HepG2 (cell line): ENCODE data around the gene UTS2R. TPM values are rescaled to one million over a fixed set of nuclear protein-coding genes. Genes with fewer than 3 reads are reported as not detected.

Experiments
- ATAC-seq: fragments of 200-7000 bp; cut with Tn5 transposase; 3 replicates; pipeline ENCODE4 v1.9.1; 2020; ENCODE audit warnings: mild to moderate bottlenecking, moderate library complexity
- BruUV-seq: library from RNA; stranded (reverse); fragments of 400-500 nt; replicated peaks from 2 replicates; lab custom pipeline; 2021; lab: Mats Ljungman, UMichigan
- CTCF ChIA-PET: fragments of 300-600 bp; formaldehyde crosslinking; extraction: SDS; loops from one replicate; lab custom pipeline; 2021; ENCODE audit warnings: low total read pairs, inconsistent platforms, low intra/inter-chr PET ratio; lab: Yijun Ruan, JAX
- POLR2A ChIA-PET: fragments of 350-600 bp; sonication (Branson Sonifier 250); formaldehyde crosslinking; loops from one replicate; lab custom pipeline; 2020; ENCODE audit warnings: antibody characterized with exemption, inconsistent platforms; lab: Yijun Ruan, JAX
- DNase-seq: peaks from one replicate; pipeline ENCODE4 v3.0.0-alpha.2; 2015; ENCODE audit warnings: low spot score
- FAIRE-seq: peaks from 3 replicates; lab custom pipeline; 2011; peaks lifted over from hg19 to GRCh38; lab: Jason Lieb, UNC
- H2AFZ ChIP-seq: one replicate; pipeline ENCODE4 v1.6.1; 2011; ENCODE audit warnings: low read length, inconsistent platforms
- H3K27ac ChIP-seq: fragments of 300-600 bp; 3 replicates; pipeline ENCODE4 v1.8.0; 2011; ENCODE audit warnings: mixed run types, mild to moderate bottlenecking, mixed read lengths, low read length, inconsistent platforms; ENCODE audit not compliant: insufficient read depth; ENCODE audit errors: extremely low read length
- H3K27me3 ChIP-seq, 2 experiments: fragments of 200-600 bp in 1 of 2; 2 replicates in 1 of 2; 3 replicates in 1 of 2; pipeline versions ENCODE4 v1.6.0 to v1.8.0; 2011; ENCODE audit warnings: low read length in 2 of 2, mild to moderate bottlenecking in 2 of 2, moderate library complexity in 2 of 2, inconsistent platforms in 1 of 2; ENCODE audit not compliant: insufficient read depth in 2 of 2, control insufficient read depth in 1 of 2
- H3K36me3 ChIP-seq, 2 experiments: fragments of 200-600 bp in 1 of 2; replicated peaks in 1 of 2; 2 replicates in 1 of 2; 3 replicates in 1 of 2; pipeline versions ENCODE4 v1.5.1 to v1.8.0; 2011; ENCODE audit warnings: low read length in 2 of 2, inconsistent platforms in 1 of 2; ENCODE audit not compliant: insufficient read depth in 2 of 2, control insufficient read depth in 1 of 2
- H3K4me1 ChIP-seq: 2 replicates; pipeline ENCODE4 v1.5.1; 2012; ENCODE audit warnings: low read length, inconsistent platforms; ENCODE audit not compliant: insufficient read depth
- H3K4me2 ChIP-seq: 2 replicates; pipeline ENCODE4 v1.6.0; 2011; ENCODE audit warnings: low read depth, low read length, inconsistent platforms
- H3K4me3 ChIP-seq, 3 experiments: fragments of 200-600 bp in 1 of 3; sonication (generic), shearing (Covaris generic) in 1 of 3; replicated peaks in 1 of 3; 2 replicates each; pipeline ENCODE4 v1.5.1; 2011 to 2016; ENCODE audit warnings: low read length in 3 of 3, inconsistent platforms in 2 of 3, low read depth in 2 of 3, mild to moderate bottlenecking in 2 of 3, control low read depth in 1 of 3, mixed read lengths in 1 of 3; ENCODE audit not compliant: insufficient read depth in 1 of 3
- H3K79me2 ChIP-seq: one replicate; pipeline ENCODE4 v1.6.1; 2011; ENCODE audit warnings: low read length, inconsistent platforms; ENCODE audit not compliant: insufficient read depth
- H3K9ac ChIP-seq: 2 replicates; pipeline ENCODE4 v1.6.0; 2011; ENCODE audit warnings: mild to moderate bottlenecking, low read depth, low read length, inconsistent platforms; ENCODE audit not compliant: insufficient read depth
- H3K9me3 ChIP-seq: 2 replicates; pipeline ENCODE4 v1.5.1; 2012; ENCODE audit warnings: mild to moderate bottlenecking, low read length
- H4K20me1 ChIP-seq: 2 replicates; pipeline ENCODE4 v1.6.0; 2011; ENCODE audit warnings: inconsistent platforms, mild to moderate bottlenecking, low read length, moderate library complexity; ENCODE audit not compliant: insufficient read depth
- AFF4 ChIP-seq: sonication (generic); formaldehyde crosslinking; IDR thresholded peaks from 2 replicates; pipeline ENCODE4 v1.4.0; 2020; ENCODE audit warnings: missing genetic modification reagents
- AGO2 ChIP-seq: fragments of 200-400 bp; formaldehyde crosslinking; optimal IDR thresholded peaks from 2 replicates; pipeline ENCODE3; 2017; ENCODE audit warnings: mild to moderate bottlenecking, low read depth, low read length, moderate library complexity
- ATRX ChIP-seq: sonication (generic); formaldehyde crosslinking; IDR thresholded peaks from 2 replicates; pipeline ENCODE4 v1.4.0; 2020; ENCODE audit warnings: missing genetic modification reagents, borderline replicate concordance
- CEBPB ChIP-seq: IDR thresholded peaks from 2 replicates; pipeline ENCODE4 v1.6.1; 2011; ENCODE audit warnings: low read depth, low read length, improper control_type of control experiment, borderline replicate concordance
- CEBPG ChIP-seq: IDR thresholded peaks from 2 replicates; pipeline ENCODE4 v1.6.1; 2016
- GABPB1 ChIP-seq: IDR thresholded peaks from 2 replicates; pipeline ENCODE4 v1.6.1; 2016; ENCODE audit warnings: mild to moderate bottlenecking, missing genetic modification reagents, moderate library complexity, missing compliant biosample characterization
- GATAD2A ChIP-seq: IDR thresholded peaks from 2 replicates; pipeline ENCODE4 v1.6.1; 2016
- JARID2 ChIP-seq: sonication (generic); formaldehyde crosslinking; IDR thresholded peaks from 2 replicates; pipeline ENCODE4 v1.8.1; 2023; ENCODE audit warnings: missing genetic modification reagents, inconsistent platforms; ENCODE audit not compliant: insufficient replicate concordance
- MATR3 ChIP-seq: sonication (generic); formaldehyde crosslinking; IDR thresholded peaks from 2 replicates; pipeline ENCODE4 v1.4.0; 2020; ENCODE audit warnings: missing genetic modification reagents
- MAX ChIP-seq: IDR thresholded peaks from 2 replicates; pipeline ENCODE4 v1.6.1; 2012; ENCODE audit warnings: inconsistent platforms
- MEF2D ChIP-seq: sonication (generic); formaldehyde crosslinking; IDR thresholded peaks from 2 replicates; pipeline ENCODE4 v1.5.1; 2020; ENCODE audit warnings: mild to moderate bottlenecking, missing genetic modification reagents
- MYC ChIP-seq: sonication (generic); formaldehyde crosslinking; IDR thresholded peaks from 2 replicates; pipeline ENCODE4 v1.9.0; 2021; ENCODE audit warnings: missing genetic modification reagents, borderline replicate concordance
- ZBTB38 ChIP-seq: sonication (generic); formaldehyde crosslinking; IDR thresholded peaks from 2 replicates; pipeline ENCODE4 v1.5.1; 2020; ENCODE audit warnings: mild to moderate bottlenecking, missing genetic modification reagents
- ZNF367 ChIP-seq: sonication (generic); formaldehyde crosslinking; IDR thresholded peaks from 2 replicates; pipeline ENCODE4 v1.4.0; 2020; ENCODE audit warnings: missing genetic modification reagents, borderline replicate concordance
- ZNF543 ChIP-seq: sonication (generic); formaldehyde crosslinking; IDR thresholded peaks from 2 replicates; pipeline ENCODE4 v1.4.0; 2020; ENCODE audit warnings: mild to moderate bottlenecking, missing genetic modification reagents
- ZNF598 ChIP-seq: sonication (generic); formaldehyde crosslinking; IDR thresholded peaks from 2 replicates; pipeline ENCODE4 v1.5.1; 2020; ENCODE audit warnings: mild to moderate bottlenecking, missing genetic modification reagents, borderline replicate concordance
- ZNF775 ChIP-seq: sonication (generic); formaldehyde crosslinking; IDR thresholded peaks from 2 replicates; pipeline ENCODE4 v1.4.0; 2020; ENCODE audit warnings: missing genetic modification reagents, mild to moderate bottlenecking, moderate library complexity, borderline replicate concordance
- WGBS: methylation state at CpG from one replicate; pipeline ENCODE4 v1.1.6; 2017; ENCODE audit warnings: low lambda C conversion rate; 5-methylcytosine and 5-hydroxymethylcytosine counted together
- in situ Hi-C: cut with HindIII; loops from 2 replicates; pipeline ENCODE4 v1.10.0; 2017; ENCODE audit warnings: low pct_unique_long_range_greater_than_20kb; ENCODE audit not compliant: extremely low pct_ligation_motif_present
- intact Hi-C: fragments of 100-400 bp; cut with micrococcal nuclease; formaldehyde crosslinking; loops from one replicate; pipeline ENCODE4 v1.10.0; 2022; ENCODE audit not compliant: unreplicated experiment
- polyA plus RNA-seq, 8 experiments: library from polyadenylated mRNA; depleted of rRNA in 3 of 8; stranded (reverse) in 7 of 8; unstranded in 1 of 8; fragments of >200 nt; fragmentation: Illumina TruSeq in 4 of 8; extraction: Trizol in 4 of 8; gene quantifications; 2 replicates each; pipeline versions ENCODE4 v1.2.1 to v1.2.3, GENCODE V29; 2011 to 2016; ENCODE audit warnings: low read depth in 4 of 8, missing spikeins in 1 of 8, mixed read lengths in 1 of 8; ENCODE audit not compliant: insufficient read depth in 1 of 8
- total RNA-seq, 5 experiments: library from RNA; depleted of rRNA; stranded (reverse); fragments of >200 nt; fragmentation: Illumina TruSeq; extraction: Trizol; gene quantifications; 2 replicates each; pipeline ENCODE4 v1.2.3, GENCODE V29; 2016; ENCODE audit warnings: low read depth in 1 of 5
- TF ChIP-seq, protein P1 (sequence below): sonication (generic); formaldehyde crosslinking; IDR thresholded peaks from 2 replicates; pipeline ENCODE4 v1.4.0; 2020; ENCODE audit warnings: missing genetic modification reagents
- TF ChIP-seq, protein P2 (sequence below): sonication (generic); formaldehyde crosslinking; IDR thresholded peaks from 2 replicates; pipeline ENCODE4 v1.8.1; 2022; ENCODE audit warnings: mild to moderate bottlenecking, missing genetic modification reagents

UTS2R gene
- total and polyA plus RNA-seq, 2 of the 13 experiments (the other 11 are each of a cell fraction or from before 2014, with no cell fraction given): 0.13 to 0.15 TPM

- H2AFZ ChIP-seq: no peak overlapping the region
- H3K79me2 ChIP-seq: no peaks in the 10 kb centered on the region
- H4K20me1 ChIP-seq: no peaks in the 10 kb centered on the region
- H3K9me3 ChIP-seq: no peaks in the 10 kb centered on the region
- in situ Hi-C loops: loop anchor here (5.0 kb wide), 1 partner anchor 37 kb away; no protein-coding TSS in a partner anchor
- BruUV-seq: no TSS peak
- DNase-seq: no peak
- H3K9ac ChIP-seq: no peak overlapping the region
- H3K4me1 ChIP-seq: peaks cover 28% of the 10 kb centered on the region
- peaks cover 6 to 17% of the 10 kb centered on the region in 2 experiments; a peak in 4 of 5 replicates for H3K36me3 ChIP-seq
- H3K4me3 ChIP-seq: no peak overlapping the region
- CTCF ChIA-PET: no interaction called here
- TF ChIP-seq, protein P1, sequence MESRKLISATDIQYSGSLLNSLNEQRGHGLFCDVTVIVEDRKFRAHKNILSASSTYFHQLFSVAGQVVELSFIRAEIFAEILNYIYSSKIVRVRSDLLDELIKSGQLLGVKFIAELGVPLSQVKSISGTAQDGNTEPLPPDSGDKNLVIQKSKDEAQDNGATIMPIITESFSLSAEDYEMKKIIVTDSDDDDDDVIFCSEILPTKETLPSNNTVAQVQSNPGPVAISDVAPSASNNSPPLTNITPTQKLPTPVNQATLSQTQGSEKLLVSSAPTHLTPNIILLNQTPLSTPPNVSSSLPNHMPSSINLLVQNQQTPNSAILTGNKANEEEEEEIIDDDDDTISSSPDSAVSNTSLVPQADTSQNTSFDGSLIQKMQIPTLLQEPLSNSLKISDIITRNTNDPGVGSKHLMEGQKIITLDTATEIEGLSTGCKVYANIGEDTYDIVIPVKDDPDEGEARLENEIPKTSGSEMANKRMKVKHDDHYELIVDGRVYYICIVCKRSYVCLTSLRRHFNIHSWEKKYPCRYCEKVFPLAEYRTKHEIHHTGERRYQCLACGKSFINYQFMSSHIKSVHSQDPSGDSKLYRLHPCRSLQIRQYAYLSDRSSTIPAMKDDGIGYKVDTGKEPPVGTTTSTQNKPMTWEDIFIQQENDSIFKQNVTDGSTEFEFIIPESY (CRISPR knock-in tag): peak; percentile 74; the same call in 1 of the 2 replicates
- TF ChIP-seq ZNF543 (CRISPR knock-in tag) (0 out of 2 replicates have a peak, but pooled peaks have one; percentile 5), GATAD2A (CRISPR knock-in tag) (peak; percentile 40; the same call in 1 of the 2 replicates), CEBPB (peak; percentile 88), AFF4 (no peak), CEBPG (CRISPR knock-in tag) (peak; percentile 67), MATR3 (CRISPR knock-in tag) (no peak), AGO2 (peak; percentile 22), ATRX (no peak), JARID2 (CRISPR knock-in tag) (no peak), MAX (peak; percentile 72), MYC (CRISPR knock-in tag) (peak; percentile 31; the same call in 1 of the 2 replicates), MEF2D (CRISPR knock-in tag) (no peak), ZNF367 (CRISPR knock-in tag) (no peak), GABPB1 (CRISPR knock-in tag) (0 out of 2 replicates have a peak, but pooled peaks have one; percentile 17), ZBTB38 (CRISPR knock-in tag) (peak; percentile 55; the same call in 1 of the 2 replicates), ZNF775 (CRISPR knock-in tag) (no peak), ZNF598 (CRISPR knock-in tag) (no peak)
- TF ChIP-seq, protein P2, sequence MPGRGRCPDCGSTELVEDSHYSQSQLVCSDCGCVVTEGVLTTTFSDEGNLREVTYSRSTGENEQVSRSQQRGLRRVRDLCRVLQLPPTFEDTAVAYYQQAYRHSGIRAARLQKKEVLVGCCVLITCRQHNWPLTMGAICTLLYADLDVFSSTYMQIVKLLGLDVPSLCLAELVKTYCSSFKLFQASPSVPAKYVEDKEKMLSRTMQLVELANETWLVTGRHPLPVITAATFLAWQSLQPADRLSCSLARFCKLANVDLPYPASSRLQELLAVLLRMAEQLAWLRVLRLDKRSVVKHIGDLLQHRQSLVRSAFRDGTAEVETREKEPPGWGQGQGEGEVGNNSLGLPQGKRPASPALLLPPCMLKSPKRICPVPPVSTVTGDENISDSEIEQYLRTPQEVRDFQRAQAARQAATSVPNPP (CRISPR knock-in tag): no peak
- TF ChIP-seq, all 625 proteins: peak for 10
- intact Hi-C loops: loop anchor here (5.0 kb wide), 1 partner anchor 37 kb away; no protein-coding TSS in a partner anchor
- no peak for ATAC-seq
- FAIRE-seq: no peak
- Histone ChIP-seq H3K4me2 (no peak overlapping the region), H3K27me3 (peaks cover 8 to 25% of the 10 kb centered on the region in 2 experiments; a peak in 3 of 5 replicates), H3K27ac (no peak overlapping the region)
- POLR2A ChIA-PET: interaction anchor here (1.3 kb wide), 1 partner anchor 24 kb away, joined by 4 read pairs; no protein-coding TSS in a partner anchor
- 60% methylated on average over 21 of the region's 21 CpGs for WGBS
Observed at GRCh38 chr17:82388922-82389283, 17.3 kb downstream of the UTS2R start.
